Epithelial cell of prostate (primary cell): ENCODE data around the gene STMP1.
"Not testable (repeated sequence)": the region's sequence is repeated elsewhere in the genome, so short reads cannot be mapped to it uniquely, and the experiment has no call there.

Experiments used
- DNase-seq: peaks from one replicate; pipeline ENCODE4 v3.0.0-alpha.2; 2011; ENCODE audit warnings: low read depth, low spot score
- H3K27ac ChIP-seq: fragments of 450-650 bp; 2 replicates; pipeline ENCODE4 v1.5.1; 2017; ENCODE audit warnings: mild to moderate bottlenecking

Gene STMP1

DNA sequence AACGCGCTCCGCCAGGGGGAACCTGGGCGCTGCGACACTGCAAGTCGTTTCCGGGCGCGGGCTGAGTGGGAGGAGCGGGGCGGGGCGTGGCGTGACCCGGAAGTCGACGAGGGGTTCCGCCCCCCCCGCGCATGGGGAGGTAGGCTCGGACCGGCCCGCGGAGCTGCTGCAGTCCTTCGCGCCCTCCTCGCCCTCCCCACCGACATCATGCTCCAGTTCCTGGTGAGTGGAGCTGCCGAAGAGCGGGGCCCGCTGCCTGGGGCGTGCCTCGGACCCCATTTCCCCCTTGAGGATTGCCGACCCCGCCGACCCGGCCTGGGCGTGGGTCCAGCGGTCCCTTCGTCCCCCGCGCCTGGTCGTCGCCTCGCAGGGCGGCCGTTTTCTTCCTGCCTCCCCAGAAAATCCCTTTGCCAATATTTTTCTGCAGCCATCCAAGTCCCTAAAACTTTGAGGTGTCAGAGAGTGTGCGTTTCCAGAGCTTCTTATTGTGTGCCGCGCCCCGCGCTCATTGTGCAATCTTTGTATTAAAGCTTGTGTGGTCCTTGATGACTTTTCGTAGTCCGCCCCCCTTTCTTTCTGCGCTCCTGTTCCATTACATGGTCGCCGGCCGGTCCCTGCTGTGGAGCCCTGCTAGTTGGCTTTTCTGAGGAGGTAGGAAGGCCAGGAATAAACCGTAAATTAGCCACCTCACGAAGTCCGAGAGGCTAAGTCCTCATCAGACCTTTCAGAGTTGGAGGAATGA lies at the start of gene STMP1:
Gene STMP1, plus strand, starts transcription at position 142 of the 742 bp plus-strand sequence.
- peak; percentile 69 for DNase-seq
- H3K27ac ChIP-seq: peak within 1 kb of the TSS; percentile 97

DNA sequence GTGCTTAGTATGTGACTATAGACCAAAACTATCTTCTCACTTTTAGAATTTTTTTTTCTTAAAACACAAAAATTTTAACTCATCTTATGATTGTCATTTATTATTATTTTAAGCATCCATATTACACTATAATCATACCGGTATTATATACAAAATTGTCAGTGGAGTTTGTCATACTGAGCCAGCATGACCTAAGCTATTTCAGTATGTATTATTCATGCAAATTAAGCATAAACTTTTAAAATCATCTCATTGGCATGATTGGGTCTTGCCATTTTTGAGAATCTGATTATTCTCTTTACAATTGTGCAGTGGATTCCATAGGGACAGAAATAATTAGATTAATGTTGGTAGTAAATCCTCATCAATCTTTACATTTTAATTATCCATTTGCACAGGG lies 46.2 kb upstream of the STMP1 start:
- no peak for DNase-seq
- no peak overlapping the region for H3K27ac ChIP-seq

DNA sequence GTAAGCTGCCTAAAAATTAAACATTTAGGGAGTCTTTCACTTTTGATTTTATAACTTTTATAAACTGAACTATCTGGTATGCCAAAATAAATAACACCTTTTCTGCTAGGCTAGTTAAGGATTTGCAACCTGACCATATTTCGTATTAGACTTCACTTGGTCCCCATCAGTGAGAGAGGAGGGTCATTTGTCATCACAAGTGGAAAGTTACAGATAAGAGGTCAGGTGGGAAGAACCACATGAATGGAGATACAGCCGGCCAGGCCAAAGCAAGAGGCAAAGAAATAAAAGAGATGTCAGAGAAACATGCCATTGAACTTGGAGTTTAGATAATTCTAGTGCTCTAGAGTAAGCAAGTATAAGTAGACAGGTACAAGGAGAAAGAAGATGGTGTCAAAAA lies 44.5 kb upstream of the STMP1 start:
- DNase-seq: no peak
- H3K27ac ChIP-seq: no peak overlapping the region

DNA sequence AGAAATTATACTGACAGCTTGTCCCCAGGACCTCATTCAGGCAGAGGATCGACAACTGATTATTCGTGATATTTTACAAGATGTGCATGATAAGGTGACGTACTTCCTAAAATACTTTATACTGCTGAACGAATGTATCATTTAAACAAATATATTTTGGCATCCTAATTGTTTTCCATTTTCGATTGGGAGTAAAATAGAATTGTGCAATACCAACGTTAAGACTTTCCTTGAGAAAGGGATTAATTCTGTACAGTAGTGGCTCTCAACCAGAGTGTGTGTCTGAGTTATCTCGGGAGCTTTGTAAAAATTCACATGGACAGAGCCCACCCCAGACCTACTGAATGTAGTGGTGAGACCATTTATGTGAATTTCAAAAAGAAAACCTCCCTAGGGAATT lies 43.8 kb upstream of the STMP1 start:
- no peak overlapping the region for H3K27ac ChIP-seq
- DNase-seq: no peak

DNA sequence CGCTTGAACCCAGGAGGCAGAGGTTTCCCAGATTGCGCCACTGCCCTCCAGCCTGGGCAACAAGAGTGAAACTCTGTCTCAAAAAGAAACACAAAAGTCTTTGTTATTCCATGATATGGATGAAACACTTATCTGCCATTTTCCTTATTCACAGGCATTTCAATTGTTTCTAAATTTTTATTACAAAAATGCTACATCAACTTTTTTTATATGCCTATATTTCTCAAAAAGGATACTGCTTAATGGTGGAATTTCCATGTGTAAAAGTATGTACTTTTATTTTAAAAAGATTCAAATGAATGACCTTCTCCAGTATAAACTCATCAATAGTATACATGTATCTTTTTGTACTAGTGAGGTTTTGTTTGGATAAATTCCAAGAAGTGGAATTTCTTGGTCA lies 41.9 kb upstream of the STMP1 start:
- peak overlapping the region; percentile 10 for H3K27ac ChIP-seq
- DNase-seq: no peak

DNA sequence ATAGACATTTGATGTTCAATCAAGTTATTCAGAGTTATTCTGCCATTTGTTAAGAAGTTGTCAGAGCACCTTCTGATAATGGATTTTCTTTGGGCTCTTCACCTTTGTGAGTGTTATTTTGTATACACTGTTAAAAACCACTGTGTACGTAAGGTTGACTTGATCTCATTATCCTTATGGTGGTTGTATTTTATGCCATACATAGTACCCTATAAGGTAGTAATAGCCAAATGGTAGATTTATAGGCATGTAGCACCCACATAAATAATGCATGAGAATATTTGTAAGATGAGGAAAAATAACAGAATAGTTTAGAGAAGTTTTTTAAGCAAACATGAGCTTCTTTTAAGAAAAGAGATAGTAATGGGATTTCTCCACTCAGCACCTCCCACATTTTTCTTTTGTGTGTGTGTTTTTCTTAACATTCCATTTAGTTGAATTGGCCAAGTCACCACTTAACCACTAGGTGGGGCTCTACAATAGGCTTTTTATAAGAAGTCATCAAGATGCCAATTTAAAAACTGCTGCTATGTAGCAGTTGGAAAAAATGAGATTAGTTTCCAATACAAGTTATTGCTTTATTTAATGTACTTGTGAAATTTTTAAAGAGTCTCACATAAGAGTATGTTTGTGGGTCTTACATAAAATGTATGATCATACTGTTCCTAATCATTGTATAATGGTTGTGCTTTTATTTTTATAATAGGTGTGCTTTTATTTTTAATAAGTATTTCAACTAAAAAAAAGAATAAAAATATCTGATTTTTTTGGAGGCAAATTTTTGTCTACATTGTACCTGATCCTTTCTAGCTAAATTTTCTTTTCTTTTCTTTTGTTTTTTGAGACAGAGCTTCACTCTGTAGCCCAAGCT lies 41.1 kb upstream of the STMP1 start:
- H3K27ac ChIP-seq: peak overlapping the region; percentile 10
- peak; percentile 16 for DNase-seq

DNA sequence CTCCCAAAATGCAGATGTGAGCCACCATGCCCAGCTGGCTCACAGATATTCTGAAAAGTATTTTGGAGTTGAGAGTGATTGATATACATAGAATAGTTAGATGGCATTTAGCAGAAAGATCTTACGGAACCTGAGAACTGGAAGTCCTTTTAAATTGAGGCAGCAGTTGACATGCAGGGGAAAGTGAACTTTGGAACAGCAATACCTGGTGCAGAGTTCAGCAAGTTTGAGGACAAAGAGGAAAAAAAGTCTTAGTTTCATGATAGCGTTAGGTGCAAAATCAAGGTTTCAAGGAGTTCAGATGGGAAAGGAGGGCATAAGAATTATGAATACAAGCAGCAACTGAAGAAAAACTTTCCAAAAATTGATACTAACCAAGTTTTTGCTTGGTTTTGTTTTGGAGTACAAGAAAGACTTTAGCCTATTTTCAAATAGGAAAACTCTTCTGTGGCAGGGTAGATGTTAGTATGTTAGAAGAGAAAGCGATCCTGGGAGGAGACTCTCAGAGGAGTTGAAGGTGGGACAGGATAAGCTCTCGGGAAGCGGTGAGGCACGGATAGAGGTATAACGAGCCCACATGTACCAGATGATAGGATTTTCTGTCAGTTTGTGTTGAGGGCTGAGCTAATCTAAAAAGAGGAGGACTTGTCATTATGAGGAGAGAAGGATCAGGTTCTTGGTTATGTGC lies 28.0 kb upstream of the STMP1 start:
- no peak for DNase-seq
- H3K27ac ChIP-seq: no peak overlapping the region

DNA sequence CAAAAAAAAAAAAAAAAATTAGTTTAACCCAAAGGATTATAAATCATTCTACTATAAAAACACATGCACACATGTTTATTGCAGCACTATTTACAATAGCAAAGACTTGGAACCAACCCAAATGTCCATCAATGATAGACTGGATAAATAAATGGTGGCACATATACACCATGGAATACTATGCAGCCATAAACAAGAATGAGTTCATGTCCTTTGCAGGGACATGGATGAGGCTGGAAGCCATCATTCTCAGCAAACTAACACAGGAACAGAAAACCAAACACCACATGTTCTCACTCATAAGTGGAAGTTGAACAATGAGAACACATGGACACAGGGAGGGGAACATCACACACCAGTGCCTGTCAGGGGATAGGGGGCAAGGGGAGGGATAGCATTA lies 22.6 kb upstream of the STMP1 start:
- not testable (repeated sequence) for DNase-seq, H3K27ac ChIP-seq

DNA sequence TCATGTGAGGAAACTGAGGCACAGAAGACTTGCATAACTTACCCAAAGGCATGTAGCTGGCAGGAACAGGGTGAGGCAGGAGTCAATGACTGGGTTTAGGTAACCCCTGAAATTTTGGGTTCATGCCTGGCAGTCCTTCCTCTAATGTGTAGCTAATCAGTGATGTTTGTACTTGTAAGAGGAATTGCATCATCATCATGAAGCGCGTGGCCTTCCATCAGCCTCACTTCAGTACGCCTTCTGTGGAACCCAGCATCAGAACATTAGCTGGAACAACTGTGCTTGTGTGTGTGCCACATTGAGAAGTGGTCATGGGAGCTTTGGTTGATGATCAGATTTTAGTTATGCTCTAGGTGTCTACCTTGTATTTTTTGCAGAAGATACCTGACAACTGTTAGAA lies 18.2 kb upstream of the STMP1 start:
- peak overlapping the region; percentile 15 for H3K27ac ChIP-seq
- no peak for DNase-seq

DNA sequence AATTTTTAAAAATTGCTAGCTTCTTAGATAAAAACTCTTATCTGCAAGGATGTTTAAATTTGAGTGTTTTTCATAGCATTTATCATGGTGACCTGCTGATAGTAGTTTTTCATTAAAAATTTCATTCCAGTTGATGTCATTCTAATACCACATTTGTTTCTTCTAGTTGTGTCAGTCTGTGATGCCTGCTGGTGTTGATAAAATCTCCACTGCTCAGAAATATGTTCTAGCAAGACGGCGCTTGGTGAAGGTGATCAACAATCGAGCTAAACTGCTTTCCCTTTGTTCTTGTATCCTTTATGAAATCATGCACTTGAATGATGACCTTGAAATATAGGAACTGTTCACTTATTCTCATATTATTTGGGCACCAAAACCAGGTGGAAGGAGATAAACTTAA lies 17.6 kb upstream of the STMP1 start:
- H3K27ac ChIP-seq: peak overlapping the region; percentile 15
- DNase-seq: no peak

DNA sequence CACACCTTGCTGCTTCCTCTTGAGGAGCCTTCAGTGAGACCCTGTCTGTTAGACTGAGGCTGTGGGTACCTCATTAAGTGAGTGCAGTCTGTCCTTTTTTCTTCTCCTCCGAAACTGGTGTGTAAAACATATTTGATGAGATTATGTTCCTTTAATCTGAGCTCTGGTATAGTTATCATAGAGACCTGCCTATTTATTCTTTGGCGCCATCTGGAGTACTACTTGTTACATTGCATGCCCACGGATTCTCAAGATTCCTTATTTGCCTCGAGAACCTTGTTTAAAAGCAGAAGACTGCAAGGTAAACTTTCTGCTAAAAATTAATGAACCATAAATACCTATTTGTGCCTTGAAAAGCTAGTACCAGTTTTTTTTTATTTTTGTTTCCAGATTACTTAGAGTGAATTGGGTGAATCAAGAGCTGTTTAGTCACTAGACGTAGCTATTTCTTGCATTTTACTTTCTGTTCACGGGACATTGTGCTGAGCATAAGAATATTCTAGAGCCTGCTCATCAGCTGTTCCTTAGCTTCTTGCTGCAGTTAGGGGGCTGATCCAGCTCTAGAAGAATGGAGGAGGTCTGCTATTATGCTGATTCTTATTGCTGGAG lies 16.9 kb upstream of the STMP1 start:
- no peak for DNase-seq
- no peak overlapping the region for H3K27ac ChIP-seq

DNA sequence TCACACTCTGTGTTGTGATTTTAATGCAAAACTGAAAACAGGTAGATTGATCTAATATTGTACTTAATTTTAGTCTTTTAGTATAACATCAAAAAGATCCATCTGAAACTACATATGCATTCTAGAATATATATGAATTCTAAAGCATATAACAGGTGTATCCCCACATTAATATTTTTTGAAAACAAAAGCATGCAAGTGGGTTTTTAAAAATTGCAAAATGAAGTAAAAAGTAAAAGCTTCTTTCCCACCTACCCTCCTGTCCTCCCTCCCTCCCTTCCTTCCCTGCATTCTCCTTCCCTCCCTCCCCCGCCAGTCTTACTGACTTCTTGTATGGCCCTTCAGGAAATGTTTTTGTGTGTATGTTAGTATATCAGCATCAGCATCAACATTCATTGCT lies 14.6 kb upstream of the STMP1 start:
- DNase-seq: no peak
- no peak overlapping the region for H3K27ac ChIP-seq

DNA sequence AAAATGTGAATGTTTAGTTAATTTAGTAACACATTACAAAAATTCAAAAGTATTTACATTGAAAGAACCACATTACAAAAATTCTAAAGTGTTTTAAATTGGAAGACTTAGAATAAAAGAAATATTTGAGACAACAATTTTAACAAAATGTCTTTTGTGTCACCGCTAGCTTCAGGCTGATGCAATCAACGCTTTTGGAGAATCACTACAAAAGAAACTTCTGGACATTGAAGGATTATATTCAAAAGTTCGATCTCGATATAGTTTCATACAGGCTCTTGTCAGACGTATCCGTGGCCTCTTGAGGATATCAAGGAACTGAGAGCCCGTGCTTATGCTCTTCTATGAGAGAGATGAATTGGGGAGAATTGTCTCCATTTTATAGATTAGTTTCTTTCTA lies 14.1 kb upstream of the STMP1 start:
- no peak overlapping the region for H3K27ac ChIP-seq
- DNase-seq: no peak

DNA sequence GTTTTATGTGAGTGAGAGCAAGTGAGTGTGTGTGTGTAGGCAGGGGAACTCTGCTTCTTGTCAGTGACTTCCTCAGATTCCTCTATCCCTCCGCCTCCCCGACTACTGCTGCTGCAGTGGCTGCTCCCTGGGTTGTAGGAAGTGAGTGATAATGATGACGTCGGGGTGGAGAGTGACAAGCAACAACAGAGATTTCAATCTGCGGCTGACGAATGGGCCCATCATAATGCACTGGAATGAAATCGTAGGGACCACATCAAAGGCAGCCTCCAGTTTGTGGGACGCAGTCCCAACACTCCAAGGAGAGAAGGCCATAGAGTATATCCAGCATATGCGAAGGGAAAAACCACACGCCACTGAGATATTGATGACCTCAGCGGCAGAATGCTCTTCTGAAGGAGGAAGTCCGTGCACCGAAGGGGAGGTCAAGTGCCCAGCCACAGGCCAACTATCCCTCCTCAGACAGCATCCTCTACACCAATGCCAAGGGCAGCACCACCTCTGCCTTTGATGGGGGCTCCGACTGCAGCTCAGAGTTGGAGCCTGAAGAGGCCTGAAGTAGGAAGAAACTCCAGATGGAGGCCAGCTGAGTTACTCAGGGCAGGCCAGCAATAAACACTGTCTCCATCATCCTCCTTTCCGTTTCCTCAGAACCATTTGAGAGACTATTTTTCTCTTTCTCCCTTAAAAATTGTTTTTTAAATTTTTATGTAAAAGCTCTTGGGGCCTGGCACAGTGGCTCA lies 11.3 kb upstream of the STMP1 start:
- no peak for DNase-seq
- no peak overlapping the region for H3K27ac ChIP-seq

DNA sequence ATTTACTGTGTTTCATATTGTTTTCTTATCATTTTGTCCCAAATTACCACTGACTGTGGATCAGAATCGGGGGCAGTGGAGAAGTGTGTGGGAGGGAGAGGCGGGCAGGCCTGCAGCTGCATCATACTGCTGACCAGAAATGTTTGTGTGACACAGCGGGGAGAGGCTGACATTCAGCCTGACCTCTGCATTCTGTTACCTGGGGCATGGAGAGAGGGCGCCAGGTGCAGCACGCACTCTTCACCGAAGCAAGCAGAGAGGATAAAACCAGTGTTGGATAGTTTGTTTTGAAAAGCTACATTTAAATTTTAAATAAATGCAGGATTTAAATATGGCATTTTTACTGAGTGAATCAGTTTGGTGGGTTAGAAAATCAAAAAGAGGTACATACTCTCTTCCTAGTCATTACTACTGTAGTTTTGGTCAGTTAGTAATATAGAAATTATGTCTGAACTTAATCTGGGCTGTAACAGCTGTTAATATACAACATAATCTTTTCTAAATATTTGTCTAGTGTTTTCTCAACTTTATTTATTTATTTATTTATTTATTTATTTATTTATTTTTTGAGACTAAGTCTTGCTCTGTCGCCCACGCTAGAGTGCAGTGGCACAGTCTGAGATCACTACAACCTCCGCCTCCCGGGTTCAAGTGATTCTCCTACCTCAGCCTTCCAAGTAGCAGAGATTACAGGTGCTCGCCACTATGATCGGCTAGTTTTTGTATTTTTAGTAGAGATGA lies 8.8 kb upstream of the STMP1 start:
- no peak for DNase-seq
- no peak overlapping the region for H3K27ac ChIP-seq

DNA sequence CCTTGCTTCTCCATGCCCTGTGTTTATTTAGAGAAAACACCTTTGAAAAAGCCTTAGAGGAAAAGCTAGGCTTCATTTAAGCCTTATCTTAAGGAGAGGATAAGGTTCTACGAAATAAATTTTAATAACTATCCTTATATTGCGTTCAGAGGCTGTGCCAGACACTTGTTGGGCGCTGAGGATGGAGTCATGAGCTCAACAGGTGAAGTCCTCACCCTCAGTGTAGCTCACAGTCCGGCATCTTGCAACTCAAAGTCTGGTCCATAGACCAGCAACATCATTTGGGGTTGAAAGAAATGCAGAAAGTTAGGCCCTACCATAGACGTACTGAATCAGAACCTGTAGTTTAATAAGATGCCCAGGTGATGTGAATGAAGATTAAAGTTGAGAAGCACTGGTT lies 3.8 kb upstream of the STMP1 start:
- no peak overlapping the region for H3K27ac ChIP-seq
- DNase-seq: no peak

DNA sequence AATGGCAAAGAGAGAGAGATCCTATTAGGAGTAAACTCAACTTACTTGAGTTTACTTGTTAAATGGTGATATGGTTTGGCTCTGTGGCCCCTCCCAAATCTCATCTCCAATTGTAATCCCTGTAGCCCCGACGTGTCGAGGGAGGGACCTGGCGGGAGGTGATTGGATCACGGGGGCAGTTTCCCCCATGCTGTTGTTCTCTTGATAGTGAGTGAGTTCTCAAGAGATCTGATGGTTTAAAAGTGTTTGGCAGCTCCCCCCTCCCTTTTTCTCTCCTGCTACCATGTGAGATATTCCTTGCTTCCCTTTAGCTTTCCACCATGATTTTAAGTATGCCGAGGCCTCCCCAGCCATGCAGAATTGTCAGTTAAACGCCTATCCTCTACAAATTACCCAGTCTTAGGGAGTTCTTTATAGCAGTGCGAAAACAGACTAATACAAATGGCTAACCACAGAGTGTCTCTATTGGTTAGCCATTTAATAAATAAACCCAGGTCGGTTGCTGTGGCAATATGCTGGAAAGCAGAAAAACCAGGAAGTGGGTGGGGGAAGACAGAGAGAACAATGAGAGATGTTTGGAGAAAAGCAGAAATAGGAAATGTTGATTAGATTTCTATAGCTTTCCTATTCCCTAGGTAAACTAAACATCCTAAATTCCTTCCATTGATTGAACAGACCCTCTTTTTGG lies 3.0 kb upstream of the STMP1 start:
- DNase-seq: no peak
- H3K27ac ChIP-seq: no peak overlapping the region

DNA sequence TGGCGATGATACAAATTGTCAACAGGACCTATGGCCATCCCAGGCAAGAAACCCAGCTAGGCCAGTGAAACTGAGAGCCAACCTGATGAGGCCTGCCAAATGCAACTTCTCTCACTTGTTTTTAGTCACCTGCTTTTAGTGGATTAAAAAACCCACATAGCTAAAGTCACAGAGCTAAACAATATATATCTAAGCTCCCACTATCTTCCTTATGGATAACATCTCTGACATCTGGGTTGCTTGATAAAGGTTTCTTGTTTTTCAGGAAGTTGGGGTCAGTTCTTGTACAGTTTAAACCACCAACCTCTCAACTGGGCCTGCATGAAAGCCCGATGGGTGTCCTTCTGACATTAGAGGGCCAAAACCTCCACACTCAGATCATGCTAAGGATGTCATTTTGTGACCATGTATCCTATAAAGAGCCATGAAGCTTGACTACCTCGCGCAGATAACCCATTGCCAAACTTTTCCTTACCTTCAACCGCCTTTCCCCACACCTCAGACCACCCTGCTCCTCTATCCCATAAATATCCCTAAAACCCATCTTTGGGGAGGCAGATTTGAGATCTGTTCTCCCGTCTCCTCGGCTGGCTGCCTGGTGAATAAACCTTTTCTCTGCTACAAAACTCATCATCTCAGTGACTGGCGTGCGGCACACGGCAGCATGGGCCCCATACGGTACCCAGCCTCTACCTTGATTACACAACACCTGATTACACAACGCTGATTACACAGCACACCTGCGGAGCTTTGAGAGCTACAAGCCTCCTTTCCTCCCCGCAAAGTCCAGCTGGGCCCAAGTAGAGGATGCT lies 797 bp upstream of the STMP1 start:
- H3K27ac ChIP-seq: peak overlapping the region; percentile 97

More for the DNA sequence above, 797 bp upstream of the STMP1 start:
- DNase-seq: no peak
